Vagina (tissue), 2 donors: ENCODE results near the gene FADS6. TPM values are rescaled to one million over a fixed set of nuclear protein-coding genes. Genes with fewer than 3 reads are reported as not detected.

Source experiments
- DNase-seq, 2 donors: peaks; one replicate each; pipeline ENCODE4 v3.0.0-alpha.2; 2017; ENCODE audit errors: extremely low spot score in 2 of 2
- H3K27ac ChIP-seq: fragments of 200-600 bp; sonication (generic); one replicate; pipeline ENCODE4 v1.5.1; 2019
- H3K27me3 ChIP-seq: fragments of 200-600 bp; sonication (generic); one replicate; pipeline ENCODE4 v1.5.1; 2019
- H3K36me3 ChIP-seq, 2 donors: fragments of 200-600 bp; sonication (generic); one replicate each; pipeline ENCODE4 v1.5.1; 2017 to 2019
- H3K4me1 ChIP-seq: fragments of 200-600 bp; sonication (generic); one replicate; pipeline ENCODE4 v1.5.1; 2019
- H3K4me3 ChIP-seq, 2 donors: fragments of 200-600 bp; sonication (generic); 1 replicate in 1 of 2; 2 replicates in 1 of 2; pipeline ENCODE4 v1.5.1; 2016 to 2019
- H3K9me3 ChIP-seq: fragments of 200-600 bp; sonication (generic); one replicate; pipeline ENCODE4 v1.5.1; 2019
- CTCF ChIP-seq, 3 experiments: fragments of 450-650 bp in 2 of 3; fragments of 200-600 bp in 1 of 3; sonication (generic) in 1 of 3; IDR thresholded peaks; one replicate each; pipeline ENCODE4 v1.5.1; 2017 to 2019; ENCODE audit warnings: antibody characterized with exemption in 3 of 3, mild to moderate bottlenecking in 2 of 3, moderate library complexity in 2 of 3
- POLR2A ChIP-seq, 2 donors: fragments of 450-650 bp; IDR thresholded peaks; one replicate each; pipeline ENCODE4 v1.6.1; 2017; ENCODE audit warnings: antibody characterized with exemption in 2 of 2, mild to moderate bottlenecking in 2 of 2, moderate library complexity in 2 of 2
- POLR2AphosphoS5 ChIP-seq, 2 donors: sonication (generic); formaldehyde crosslinking; IDR thresholded peaks; one replicate each; pipeline ENCODE4 v1.9.0; 2017; ENCODE audit warnings: antibody characterized with exemption in 2 of 2, mild to moderate bottlenecking in 2 of 2, low read depth in 1 of 2; ENCODE audit not compliant: insufficient read depth in 1 of 2
- intact Hi-C: fragments of 100-400 bp; cut with DNase I; formaldehyde crosslinking; loops from one replicate; pipeline ENCODE4 v1.15.1; 2023
- total RNA-seq: library from RNA; depleted of rRNA; stranded (reverse); fragments of >200 nt; gene quantifications from one replicate; pipeline ENCODE4 v1.2.3, GENCODE V29; 2016

Gene FADS6
- total RNA-seq, 1 donor from 2014 or later = 1.5 TPM

DNA sequence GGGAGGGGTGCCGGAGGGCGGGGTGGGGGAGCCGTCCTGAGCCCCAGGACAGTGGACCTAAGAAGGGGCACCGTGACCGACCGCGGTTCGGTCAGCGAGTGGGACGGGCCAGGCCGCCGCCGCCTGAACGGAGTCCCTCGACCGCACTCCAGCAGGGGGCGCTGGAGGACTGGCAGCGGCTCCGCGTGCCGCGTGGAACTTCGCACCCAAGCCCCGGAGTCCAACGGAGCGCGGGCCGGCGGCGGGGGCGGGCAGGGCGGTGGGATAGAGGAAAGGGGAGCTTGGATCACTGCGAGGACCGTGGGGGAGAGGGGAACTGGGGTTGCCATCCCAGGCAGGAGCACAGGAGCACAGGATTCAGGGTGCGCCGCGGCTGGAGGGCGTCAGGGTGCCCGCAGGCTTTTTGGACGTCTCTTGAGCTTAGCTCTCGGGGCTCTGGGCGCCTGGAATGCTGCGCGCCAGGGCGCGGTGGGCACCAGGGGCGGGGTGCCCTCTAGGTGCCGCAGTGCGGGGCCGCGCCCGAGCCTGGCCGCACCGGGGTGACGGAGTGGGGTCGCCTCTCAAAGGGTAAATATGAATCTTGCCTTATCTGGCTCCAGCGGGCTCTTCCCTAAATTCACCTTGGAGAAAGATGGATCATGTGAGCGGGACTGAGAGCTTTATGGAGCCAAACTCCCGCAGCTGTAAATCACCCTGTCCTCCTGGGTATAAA is 30.3 kb upstream of the FADS6 start:
- no peak for DNase-seq
- Histone ChIP-seq H3K9me3 (no peaks in the 10 kb centered on the region), H3K36me3 (no peaks in the 10 kb centered on the region), H3K4me3 (peak overlapping the region; percentile 42 to 49), H3K27ac (no peak overlapping the region), H3K4me1 (peaks cover 43% of the 10 kb centered on the region), H3K27me3 (peaks cover 6% of the 10 kb centered on the region)
- intact Hi-C loops = no loop called here
- no peak for TF ChIP-seq POLR2AphosphoS5 (IDR thresholded peaks at IDR 0.05; ENCODE audit: insufficient read depth in 1 of 2, low read depth in 1 of 2)
- no peak for TF ChIP-seq POLR2A (IDR thresholded peaks at IDR 0.05)
- TF ChIP-seq CTCF (IDR thresholded peaks at IDR 0.05) = peak in 2 of 3 experiments; percentile 34 to 61

GRCh38 chr17:74922694-74923537 is 29.5 kb upstream of the FADS6 start, which contains the start of gene USH1G:
USH1G (minus strand) TSS chr17:74923255; CDS start chr17:74923073, 182 bp downstream.
- DNase-seq = no peak
- Histone ChIP-seq H3K27ac (no peak within 1 kb of the TSS), H3K4me1 (peaks cover 43% of the 10 kb centered on the region), H3K27me3 (peaks cover 6% of the 10 kb centered on the region), H3K4me3 (peak within 1 kb of the TSS; percentile 42 to 49), H3K9me3 (no peaks in the 10 kb centered on the region), H3K36me3 (no peaks in the 10 kb centered on the region)
- intact Hi-C loops = no loop called here
- TF ChIP-seq POLR2A (IDR thresholded peaks at IDR 0.05) = no peak
- TF ChIP-seq POLR2AphosphoS5 (IDR thresholded peaks at IDR 0.05; ENCODE audit: insufficient read depth in 1 of 2, low read depth in 1 of 2) = no peak

DNA sequence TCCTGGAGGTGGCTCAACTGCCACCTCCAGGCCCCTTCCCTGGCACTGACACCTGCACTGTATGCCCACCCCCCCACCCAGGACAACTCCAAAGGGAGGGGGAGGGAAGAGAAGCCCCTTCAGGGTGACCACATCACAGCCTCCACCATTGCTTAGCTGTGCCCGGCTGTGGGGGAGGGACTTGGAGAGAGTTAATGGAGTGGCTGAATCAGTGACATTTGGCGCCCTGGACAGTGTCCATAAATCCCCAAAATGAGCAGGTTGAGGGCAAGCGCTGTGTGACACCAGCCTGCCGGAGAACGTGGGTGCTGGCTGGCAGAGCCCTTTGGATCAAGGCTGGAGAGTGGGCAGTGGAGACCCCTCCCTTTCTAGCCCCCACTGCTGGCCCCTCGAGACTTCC is 28.7 kb upstream of the FADS6 start:
- no peak for DNase-seq
- peaks cover 6% of the 10 kb centered on the region for H3K27me3 ChIP-seq
- intact Hi-C loops = no loop called here
- no peaks in the 10 kb centered on the region for H3K9me3 ChIP-seq
- H3K27ac ChIP-seq = no peak overlapping the region
- no peak overlapping the region for H3K4me3 ChIP-seq
- TF ChIP-seq POLR2A (IDR thresholded peaks at IDR 0.05) = no peak
- no peak for TF ChIP-seq POLR2AphosphoS5 (IDR thresholded peaks at IDR 0.05; ENCODE audit: insufficient read depth in 1 of 2, low read depth in 1 of 2)
- TF ChIP-seq CTCF (IDR thresholded peaks at IDR 0.05) = no peak
- peaks cover 43% of the 10 kb centered on the region for H3K4me1 ChIP-seq
- H3K36me3 ChIP-seq = no peaks in the 10 kb centered on the region

DNA sequence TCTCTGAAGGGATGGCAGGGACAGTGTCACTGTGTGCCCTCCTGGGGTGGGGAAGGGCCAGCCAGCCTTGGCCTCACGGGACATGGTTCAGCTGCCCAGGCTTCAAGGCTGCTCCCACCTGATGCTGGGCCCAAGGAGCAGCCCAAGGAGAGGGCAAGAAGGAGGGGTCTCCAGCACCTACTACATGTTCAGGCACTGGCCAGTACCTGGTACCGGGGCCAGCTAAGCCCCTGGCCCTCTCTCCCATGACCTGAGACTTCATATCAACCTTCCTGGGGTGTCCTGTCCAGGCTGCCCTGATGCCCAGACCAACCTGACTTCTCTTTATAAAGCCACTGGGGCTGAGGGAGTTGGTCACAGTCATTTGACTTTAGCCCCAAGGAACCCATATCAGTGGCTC is 28.3 kb upstream of the FADS6 start:
- H3K36me3 ChIP-seq = no peaks in the 10 kb centered on the region
- H3K27me3 ChIP-seq = peaks cover 6% of the 10 kb centered on the region
- H3K9me3 ChIP-seq = no peaks in the 10 kb centered on the region
- intact Hi-C loops = no loop called here
- H3K27ac ChIP-seq = no peak overlapping the region
- DNase-seq = no peak
- no peak for TF ChIP-seq CTCF (IDR thresholded peaks at IDR 0.05)
- no peak for TF ChIP-seq POLR2A (IDR thresholded peaks at IDR 0.05)
- no peak for TF ChIP-seq POLR2AphosphoS5 (IDR thresholded peaks at IDR 0.05; ENCODE audit: insufficient read depth in 1 of 2, low read depth in 1 of 2)
- peaks cover 43% of the 10 kb centered on the region for H3K4me1 ChIP-seq
- H3K4me3 ChIP-seq = no peak overlapping the region

- no peak overlapping the region for H3K4me3 ChIP-seq
- intact Hi-C loops = no loop called here
These were observed 27.7 kb upstream of the FADS6 start for GRCh38 chr17:74921026-74921681.

More at GRCh38 chr17:74921026-74921681, 27.7 kb upstream of the FADS6 start:
- TF ChIP-seq POLR2AphosphoS5 (IDR thresholded peaks at IDR 0.05; ENCODE audit: insufficient read depth in 1 of 2, low read depth in 1 of 2) (no peak), CTCF (IDR thresholded peaks at IDR 0.05) (no peak), POLR2A (IDR thresholded peaks at IDR 0.05) (no peak)
- peaks cover 6% of the 10 kb centered on the region for H3K27me3 ChIP-seq
- no peaks in the 10 kb centered on the region for H3K9me3 ChIP-seq
- no peak for DNase-seq
- no peak overlapping the region for H3K27ac ChIP-seq
- H3K36me3 ChIP-seq = no peaks in the 10 kb centered on the region
- H3K4me1 ChIP-seq = peaks cover 43% of the 10 kb centered on the region
